SKM-1 (cell line): ENCODE data around the gene CPED1.
"Not testable (repeated sequence)": the region's sequence is repeated elsewhere in the genome, so short reads cannot be mapped to it uniquely, and the experiment has no call there.

Source experiments
- DNase-seq: peaks from one replicate; lab custom pipeline; 2025; ENCODE audit not compliant: unreplicated experiment; lab: John Stamatoyannopoulos, UW

The CPED1 gene

GRCh38 chr7:121069346-121070100 lies 81.0 kb downstream of the CPED1 start:
- DNase-seq, result no peak

GRCh38 chr7:121071132-121071531 lies 82.6 kb downstream of the CPED1 start:
- no peak for DNase-seq

GRCh38 chr7:121071662-121072061 lies 83.2 kb downstream of the CPED1 start:
- no peak for DNase-seq

DNA sequence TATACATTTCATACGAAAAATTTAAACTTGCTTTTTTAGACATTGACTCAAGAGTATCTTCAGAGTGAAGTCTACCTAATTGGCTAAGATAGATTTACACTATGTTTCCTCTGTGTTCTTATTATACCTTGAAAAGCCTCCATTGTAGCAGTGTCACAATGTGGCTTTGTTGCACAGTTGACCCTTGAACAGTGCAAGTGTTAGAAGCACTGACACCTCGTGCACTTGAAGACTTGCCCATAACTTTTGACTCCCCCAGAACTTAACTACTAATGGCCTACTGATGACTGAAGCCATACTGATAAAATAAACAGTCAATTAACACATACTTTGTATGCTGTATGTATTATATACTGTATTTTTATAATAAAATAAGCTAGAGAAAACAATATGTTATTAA lies 84.3 kb downstream of the CPED1 start:
- no peak for DNase-seq

DNA sequence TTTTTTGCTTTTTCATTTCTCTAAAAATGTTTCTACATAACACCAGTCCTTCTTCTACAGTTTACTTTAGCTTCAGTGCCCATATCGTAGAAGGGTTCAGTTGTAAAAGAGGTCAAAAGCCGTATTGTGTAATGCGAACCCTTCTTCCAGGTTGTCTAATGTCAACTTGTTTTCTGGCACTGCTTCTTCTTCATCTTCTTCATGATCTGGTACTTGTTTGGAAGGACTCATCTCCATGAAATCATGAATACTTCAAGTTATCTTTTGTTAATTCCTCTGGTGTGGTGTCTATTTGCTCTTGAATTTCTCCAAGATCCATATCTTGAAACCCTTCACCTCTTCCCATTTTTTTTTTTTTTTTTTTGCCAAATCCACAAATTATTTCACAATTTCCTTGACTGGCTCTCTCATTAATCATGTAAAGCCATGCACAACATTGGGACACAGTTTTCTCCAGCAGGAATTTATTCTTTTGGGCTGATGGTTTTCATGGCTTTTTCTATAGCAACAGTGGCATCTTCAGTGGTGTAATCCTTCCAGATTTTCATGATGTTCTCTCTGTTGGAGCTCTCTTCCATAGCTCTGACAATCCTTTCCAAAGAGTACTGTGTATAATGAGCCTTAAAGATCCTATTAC lies 85.1 kb downstream of the CPED1 start:
- no peak for DNase-seq

DNA sequence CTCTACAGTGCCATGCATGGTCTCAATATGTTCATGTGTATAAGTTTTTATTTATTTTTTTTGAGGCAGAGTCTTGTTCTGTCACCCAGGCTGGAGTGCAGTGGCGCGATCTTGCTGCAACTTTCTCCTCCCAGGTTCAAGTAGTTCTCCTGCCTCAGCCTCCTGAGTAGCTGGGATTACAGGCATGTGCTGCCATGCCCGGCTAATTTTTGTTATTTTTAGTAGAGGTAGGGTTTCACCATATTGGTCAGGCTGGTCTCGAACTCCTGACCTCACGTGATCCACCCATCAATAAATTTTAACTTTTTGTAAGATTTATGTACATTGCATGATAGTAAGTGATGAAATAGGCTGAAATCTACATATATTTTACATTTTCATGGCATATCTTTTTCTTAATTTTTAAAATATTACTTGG lies 86.9 kb downstream of the CPED1 start:
- not testable (repeated sequence) for DNase-seq

DNA sequence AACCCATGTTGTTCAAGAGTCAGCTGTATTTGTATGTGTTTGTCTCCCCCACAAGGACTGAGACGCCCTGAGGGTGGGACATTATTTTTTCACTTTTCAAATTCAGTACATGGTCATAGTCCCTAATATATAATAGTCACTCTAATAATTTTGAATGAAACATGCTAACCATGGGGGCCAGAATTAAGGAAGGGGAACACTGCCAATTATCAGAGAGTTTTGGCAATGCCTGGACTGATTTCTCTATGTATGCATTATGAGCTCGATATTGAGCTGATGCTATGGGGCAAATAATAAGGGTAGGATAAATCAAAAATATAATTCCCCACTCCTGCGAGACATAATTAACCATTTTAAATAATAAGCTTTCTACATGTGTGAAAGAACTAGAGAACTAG lies 87.4 kb downstream of the CPED1 start:
- no peak for DNase-seq

DNA sequence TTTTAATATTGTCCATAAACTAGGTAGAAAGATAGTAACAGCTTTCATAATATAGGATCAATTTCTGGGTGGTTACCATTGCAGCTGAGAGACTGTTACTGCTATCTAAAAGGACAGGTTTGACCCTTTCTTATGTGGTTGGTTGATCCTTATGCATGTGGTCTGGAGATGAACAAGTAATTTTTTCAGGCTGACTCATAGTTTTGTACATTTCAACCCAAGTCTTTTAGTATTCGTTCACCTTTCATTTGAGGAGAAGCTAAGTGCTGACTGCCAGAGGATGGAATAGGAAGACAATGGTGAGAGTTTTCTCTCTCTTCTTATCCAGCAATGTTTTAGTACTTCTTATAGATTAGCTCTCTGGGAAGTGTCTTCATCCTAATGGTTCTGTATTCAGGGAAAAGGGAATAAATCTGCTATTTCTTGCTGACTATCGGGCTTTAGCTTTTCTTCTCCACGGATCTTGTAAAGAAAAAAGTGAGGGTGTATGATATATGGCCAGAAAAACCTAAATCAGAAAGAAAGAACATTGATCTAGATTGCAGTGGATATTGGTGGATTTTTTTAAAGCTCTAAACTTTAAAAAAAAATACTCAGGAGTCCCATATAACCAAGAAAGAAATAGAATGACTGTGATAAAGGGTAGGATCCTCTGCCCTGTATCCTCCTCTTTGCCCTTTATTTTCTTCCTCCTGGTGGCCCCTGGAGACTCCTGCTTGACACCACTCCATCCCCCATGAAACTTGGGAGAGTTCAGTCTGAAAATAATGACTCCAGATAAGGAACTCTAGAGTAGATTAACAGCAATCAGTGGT lies 88.0 kb downstream of the CPED1 start:
- no peak for DNase-seq

DNA sequence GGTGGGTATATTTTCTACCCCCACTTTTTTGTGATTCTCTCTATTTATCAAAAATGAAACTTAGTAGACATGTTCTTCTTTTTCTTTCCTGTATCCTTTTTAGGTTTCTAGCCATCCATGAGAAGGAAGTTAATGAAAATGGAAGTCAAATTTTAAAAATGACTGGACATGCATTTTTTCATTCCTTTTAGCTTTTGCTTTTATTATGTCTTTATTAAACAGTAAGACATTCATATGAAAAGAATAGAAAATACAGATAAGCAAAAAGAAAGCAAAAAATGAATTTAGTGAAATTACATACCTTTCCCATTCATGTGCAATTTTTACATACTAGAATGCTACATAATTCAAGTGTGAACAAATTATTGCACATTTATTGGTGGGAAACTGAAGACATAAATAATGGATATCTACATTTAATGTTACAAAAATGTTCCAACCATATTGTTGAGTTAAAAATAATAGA lies 88.7 kb downstream of the CPED1 start:
- DNase-seq, result no peak

- DNase-seq, result no peak
These were observed 90.3 kb downstream of the CPED1 start for GRCh38 chr7:121078701-121079227.

DNA sequence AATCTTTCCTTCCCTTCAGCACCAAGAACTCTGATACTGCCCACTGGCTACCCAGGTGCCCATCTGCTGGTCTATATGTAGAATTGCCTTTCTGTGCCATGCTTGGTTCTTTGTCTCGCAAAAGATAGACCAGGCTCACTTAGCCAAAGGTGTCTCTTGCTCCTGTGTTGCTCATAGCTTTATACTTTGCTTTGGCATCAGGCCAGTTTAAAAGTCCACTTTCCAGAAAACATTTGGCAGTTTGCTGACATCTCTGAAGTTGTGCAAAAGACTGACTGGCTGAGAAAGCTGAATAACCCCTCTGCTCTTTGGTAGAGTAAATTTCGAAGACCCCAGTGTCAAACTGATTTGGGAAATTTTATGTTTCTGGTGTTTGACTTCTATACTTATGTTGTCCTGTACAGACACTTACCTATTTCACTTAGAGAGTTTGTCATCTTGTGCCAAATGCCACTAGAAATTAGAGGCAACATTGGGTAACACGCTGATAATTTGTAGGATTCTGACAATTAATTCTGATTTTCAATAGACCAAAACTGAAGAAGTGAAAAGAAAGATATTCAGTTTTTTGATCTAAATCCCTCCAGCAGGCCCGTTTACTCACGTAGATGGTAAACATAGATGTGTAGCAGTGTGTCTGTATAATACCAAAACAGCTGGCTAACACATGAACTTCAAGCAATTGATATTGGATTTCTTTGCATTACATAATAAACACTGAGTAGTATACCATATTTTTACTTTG lies 91.1 kb downstream of the CPED1 start:
- no peak for DNase-seq

- DNase-seq, result no peak
These were observed 91.9 kb downstream of the CPED1 start for GRCh38 chr7:121080257-121080912.

GRCh38 chr7:121080913-121081326 lies 92.4 kb downstream of the CPED1 start:
- DNase-seq, result no peak

DNA sequence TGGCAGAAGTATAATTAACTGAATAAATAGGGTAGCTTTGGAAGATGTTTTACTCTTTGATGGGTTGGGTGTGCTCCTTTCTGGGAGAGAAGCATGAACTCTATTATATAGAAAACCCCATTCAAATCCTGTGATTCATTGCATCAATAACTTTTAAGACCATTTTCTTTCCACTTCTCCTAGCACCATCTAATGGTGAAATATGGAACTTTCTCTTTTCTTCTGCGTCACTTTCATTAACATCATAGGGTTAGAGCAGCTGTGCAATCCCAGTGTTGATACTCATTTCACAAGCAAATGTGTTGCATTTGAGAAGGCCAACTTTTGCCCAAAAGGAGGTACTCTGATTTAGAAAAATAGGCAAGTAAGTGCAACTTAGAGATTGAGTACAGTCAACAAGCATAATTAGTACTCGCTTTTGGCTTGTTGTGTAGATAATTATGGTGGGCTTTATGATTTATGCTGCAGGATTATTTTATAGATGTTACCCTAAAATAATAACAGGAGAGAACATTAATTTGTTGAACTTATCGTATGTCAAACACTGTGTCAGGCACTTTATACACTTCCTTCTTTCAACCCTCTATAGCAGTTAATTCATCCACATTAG lies 92.9 kb downstream of the CPED1 start:
- peak; percentile 52 for DNase-seq

DNA sequence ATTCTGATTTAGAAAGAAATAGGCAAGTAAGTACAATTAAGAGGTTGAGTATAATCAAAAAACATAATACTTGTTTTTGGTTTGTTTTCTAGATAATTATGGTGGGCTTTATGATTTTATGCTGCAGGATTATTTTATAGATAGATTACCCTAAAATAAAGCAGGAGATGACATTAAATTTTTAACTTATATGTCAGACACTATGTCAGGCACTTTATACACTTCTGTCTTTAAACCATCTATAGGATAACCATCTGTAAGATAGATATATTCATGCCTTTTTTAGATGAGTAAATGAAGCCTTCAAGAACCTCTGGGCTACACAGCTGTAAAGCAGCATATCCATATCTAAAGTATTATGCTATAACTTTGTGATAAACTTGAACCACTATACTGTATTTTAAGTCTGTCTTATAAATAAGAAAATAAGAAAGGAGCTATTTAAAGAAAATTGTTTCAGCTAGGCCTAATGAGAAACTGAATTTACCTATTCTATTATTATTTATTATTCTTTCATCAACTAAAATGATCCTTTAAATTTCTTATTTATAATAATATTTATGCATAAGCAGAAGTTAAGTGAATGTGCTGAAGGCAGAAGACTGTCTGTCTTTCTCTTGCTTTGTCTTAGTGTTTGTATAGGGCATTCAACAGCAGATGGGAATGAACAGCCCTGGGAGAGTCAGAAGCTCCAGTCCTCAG lies 94.0 kb downstream of the CPED1 start:
- DNase-seq, result no peak

DNA sequence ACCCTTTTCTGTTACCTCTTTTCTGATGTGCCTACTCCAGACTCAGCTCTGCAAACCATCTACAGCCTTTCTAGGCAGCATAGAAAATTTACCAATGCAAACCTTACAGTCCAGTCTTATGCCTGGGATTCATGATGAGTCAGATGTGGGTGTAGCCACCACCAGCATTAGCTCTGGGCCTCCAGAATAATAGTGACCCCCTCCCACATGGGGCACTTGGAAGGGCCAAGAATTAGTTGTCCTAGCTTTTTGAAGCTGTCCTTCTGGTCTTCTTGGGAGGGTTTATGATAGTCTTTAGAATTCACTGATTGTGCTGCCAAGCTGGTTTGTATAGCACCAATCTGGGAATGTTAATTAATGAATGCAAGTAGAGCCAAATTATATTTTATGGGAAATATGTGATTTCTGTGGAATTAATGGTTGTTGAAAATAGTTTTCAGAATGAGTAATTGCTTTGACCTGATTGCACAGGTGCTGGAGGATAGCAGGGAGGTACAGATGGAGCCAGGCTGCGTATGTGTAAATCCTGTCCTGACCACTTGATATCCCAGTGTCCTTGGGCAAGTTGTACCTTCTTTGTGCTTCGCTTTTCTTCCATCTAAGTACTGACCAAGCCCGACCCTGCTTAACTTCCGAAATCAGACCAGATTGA lies 94.8 kb downstream of the CPED1 start:
- no peak for DNase-seq

DNA sequence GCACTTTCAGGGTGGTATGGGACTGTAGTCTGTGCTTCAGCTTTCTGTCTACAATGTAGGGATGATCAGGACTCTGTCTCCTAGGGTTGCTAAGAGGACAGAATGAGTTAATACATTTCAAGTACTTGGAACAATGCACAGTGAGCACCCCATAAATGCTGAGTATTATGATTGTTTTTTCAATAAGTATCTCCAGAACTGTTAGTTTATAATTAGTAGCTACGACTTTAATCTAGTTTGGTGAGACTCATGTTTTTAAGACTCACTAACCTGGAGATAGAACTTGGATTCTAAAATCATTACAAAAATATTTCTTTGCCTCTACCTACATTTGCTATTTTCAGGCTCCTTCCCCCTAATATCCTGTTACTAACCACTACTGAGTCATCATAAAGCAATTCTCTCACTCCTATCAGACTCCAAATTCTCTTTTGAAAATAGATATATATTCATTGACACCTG lies 95.3 kb downstream of the CPED1 start:
- no peak for DNase-seq

DNA sequence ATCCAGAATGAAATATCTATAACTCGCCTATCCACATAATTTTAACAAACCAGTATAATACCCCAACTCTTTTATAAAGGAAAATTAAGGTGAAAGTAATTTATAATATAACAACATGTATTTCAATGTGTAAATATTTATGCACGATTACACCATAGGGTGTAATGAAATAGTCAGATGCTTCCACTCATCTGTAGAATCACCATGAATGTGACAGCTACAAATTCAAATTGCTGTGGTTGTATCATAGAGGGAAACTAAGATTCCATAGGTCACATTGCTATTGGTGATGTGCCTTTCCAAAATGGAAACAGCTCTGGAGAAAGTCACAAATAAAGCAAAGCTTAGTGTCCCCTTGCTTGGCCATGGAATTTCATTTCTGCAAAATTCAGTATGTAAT lies 95.7 kb downstream of the CPED1 start:
- DNase-seq, result no peak
